HG03045 (cell line): ENCODE data around the gene HRH2.
"Not testable (repeated sequence)": the region's sequence is repeated elsewhere in the genome, so short reads cannot be mapped to it uniquely, and the experiment has no call there.

ENCODE experiments used
- ATAC-seq: cut with Tn5 transposase; IDR thresholded peaks from one replicate; pipeline ENCODE4 v1.9.1; 2021; ENCODE audit warnings: mild to moderate bottlenecking, moderate library complexity; ENCODE audit not compliant: unreplicated experiment

HRH2 gene, protein sequence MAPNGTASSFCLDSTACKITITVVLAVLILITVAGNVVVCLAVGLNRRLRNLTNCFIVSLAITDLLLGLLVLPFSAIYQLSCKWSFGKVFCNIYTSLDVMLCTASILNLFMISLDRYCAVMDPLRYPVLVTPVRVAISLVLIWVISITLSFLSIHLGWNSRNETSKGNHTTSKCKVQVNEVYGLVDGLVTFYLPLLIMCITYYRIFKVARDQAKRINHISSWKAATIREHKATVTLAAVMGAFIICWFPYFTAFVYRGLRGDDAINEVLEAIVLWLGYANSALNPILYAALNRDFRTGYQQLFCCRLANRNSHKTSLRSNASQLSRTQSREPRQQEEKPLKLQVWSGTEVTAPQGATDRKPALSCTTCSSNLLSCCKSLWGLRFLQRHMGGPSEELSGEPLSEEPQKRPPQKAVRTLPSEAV

DNA sequence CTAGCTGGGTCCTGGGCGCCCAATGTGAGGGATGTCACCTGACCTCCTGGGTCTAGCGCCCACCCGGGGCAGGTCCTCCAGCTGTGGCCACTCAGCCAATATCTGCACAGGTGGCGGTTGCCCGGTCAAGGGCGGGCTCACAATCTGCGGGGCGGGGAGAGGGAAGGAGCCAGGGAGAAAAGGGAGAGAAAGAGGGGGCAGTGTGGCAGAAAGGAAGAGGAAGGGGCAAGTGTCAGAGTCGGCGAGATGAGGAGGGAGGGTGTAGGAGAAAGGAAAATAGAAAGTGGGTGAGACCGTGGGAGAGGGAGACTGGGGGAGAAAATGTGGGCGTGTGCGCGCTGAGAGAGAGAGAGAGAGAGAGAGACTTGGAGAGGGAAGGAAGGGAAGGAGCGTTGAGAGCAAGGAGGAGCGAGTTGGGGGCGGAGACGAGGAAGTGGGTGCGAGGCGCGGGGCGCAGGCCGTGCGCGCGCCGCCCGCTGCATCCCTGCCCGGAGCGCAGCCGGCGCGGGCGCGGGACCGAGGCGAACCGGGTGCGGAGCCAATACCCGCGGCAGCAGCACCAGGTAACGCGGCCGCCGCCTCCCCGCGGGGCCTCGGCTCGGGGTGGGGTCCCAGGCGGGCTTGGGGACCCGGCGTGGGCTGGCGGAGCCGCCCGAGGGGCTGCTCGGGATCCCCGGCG, at the start of gene HRH2:
HRH2 (plus strand) TSS at position 479 of the 679 bp plus-strand sequence. CDS start 25,163 bp downstream, outside the sequence.
- ATAC-seq: no peak

DNA sequence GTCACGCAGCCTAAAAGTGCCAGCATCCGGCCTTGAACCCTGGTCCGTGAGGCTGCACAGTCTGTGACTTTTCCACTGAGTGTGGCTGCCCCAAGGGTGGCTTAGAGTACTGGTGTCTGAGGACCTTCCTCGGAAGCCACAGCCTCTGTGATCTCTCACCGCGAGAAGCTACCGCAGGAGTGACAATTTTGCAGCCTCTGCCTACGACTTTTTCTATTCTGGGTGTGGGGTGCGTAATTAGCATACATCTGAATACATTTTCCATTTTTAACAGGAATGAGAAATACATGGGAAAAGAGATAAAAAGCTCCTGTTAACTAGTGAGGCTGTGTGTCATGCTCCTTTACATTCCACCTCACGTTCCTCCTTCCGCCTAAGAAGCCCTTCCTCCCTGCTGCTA, 48.3 kb upstream of the HRH2 start:
- no peak for ATAC-seq

DNA sequence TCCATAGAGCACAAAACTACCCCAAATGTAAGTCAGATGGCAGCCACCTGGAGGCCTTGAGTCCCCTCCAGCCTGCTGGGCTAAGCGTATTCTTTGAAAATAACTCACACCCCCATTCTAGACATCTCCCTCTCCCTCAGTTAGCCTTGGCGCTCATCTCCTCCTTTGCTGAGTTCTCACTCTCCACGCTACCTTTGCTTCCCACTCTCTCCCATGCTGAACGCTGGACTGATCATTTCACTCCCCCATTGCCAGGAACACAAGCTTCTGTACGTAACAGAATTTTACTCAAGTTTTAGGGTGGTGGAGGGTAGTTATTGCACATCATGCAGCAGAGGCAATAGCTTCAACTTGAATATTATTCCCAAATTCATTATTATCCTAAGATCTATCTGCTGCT, 47.5 kb upstream of the HRH2 start:
- ATAC-seq: no peak

DNA sequence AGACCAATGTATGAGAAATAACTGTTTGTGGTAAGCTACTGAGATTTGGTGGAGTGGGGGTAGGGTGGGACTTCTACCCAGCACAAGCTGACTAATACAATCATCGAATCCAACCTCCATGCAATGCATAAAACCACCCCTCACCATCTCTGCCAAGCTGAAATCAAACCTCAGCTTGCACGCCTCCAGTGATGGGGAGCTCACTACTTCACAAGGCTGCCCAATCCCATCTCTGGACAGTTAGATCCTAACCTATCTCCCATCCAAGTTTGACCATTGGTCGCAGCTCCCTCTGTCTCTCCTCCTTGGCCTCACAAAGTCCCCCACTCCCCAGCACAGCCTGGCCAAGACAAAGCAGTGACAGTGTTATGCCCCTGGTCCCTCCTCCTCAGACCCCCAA, 47.0 kb upstream of the HRH2 start:
- ATAC-seq: no peak

DNA sequence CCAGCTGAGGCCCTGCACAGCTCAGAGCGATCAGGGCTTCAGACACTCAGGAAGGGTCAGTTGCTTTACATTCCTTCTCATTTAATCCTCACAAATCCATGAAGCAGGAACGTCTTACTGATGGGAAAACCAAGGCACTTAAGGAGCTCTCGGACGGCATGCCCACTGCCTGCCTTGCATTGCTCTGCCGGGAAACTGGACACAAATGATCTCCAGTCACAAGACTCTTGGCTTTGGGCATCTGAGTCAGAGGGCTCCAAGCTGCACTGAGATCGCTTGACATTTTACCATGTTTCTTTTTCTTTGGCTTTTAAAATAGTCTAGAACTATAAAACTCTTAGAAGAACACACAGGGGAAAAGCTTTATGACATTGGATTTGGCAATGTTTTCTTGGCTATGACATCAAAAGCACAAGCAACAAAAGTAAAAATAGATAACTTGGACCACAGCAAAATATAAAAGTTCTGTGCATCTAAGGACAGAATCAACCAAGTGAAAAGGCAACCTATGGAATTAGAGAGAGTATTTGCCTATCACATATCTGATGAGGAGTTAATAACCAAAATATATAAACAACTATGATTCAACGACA, 43.6 kb upstream of the HRH2 start:
- no peak for ATAC-seq

DNA sequence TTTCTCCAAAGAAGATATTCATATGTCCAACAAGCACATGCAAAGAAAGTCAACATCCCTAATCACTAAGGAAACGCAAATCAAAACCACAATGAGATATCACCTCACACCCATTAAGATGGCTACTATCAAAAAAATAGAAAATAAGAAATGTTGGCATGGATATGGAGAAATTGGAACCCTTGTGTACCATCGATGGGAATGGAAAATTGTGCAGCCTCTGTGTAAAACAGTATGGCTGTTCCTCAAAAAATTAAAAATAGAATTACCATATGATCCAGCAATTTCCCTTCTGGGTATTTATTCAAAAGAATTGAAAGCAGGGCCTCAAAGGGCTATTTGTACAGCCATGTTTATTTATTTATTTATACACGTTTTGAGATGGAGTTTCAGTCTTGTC, 43.0 kb upstream of the HRH2 start:
- ATAC-seq: no peak

DNA sequence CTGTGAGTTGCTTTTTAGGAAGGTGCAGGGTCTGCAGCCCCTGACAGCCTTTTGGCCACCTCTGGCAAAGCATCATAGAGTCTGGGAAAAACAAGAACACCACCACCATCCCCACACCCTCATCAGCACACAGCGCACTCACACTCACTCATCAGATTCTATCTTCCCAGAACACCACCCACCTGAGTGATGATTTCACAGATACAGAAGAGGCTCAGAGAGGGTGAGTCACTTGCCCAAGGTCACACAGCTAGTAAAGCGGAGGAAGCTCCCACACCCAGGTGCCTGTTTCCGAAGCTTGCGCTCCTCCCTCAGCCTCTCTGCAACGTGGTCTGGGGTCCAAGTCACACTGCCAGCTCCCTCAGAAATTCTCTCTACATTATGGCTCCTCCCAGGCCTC, 41.8 kb upstream of the HRH2 start:
- ATAC-seq: no peak

DNA sequence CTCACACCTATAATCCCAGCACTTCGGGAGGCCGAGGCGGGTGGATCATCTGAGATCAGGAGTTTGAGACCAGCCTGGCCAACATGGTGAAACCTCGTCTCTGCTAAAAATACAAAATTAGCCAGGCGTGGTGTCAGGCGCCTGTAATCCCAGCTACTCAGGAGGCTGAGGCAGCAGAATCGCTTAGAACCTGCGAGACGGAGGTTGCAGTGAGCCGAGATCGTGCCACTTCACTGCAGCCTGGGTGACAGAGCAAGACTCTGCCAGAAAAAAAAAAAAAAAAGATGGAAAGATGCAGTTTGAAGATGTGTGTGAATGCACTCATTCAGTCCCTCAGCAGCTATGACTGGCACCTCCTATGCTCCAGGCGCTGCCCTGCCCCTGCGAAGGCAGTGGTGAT, 41.3 kb upstream of the HRH2 start:
- not testable (repeated sequence) for ATAC-seq

DNA sequence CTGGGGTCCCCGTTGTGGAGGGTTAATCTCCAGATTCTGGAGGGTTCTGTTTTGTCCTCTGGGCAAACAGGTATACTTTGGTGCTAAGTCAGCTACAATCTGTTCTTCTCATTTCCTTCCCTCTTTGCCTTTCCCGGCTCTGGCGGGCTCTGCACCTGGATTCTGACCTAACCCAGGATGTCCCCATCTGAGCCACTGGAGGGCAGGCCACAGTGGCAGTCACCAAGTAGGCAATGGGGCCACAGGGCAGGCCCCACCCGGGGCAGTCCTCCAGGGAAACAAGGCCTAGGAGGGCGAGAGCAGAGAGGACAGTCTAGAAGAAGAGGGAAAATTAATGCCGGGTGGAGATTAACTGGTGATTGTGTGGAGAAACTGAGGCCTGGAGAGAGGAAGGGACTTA, 40.4 kb upstream of the HRH2 start:
- no peak for ATAC-seq

DNA sequence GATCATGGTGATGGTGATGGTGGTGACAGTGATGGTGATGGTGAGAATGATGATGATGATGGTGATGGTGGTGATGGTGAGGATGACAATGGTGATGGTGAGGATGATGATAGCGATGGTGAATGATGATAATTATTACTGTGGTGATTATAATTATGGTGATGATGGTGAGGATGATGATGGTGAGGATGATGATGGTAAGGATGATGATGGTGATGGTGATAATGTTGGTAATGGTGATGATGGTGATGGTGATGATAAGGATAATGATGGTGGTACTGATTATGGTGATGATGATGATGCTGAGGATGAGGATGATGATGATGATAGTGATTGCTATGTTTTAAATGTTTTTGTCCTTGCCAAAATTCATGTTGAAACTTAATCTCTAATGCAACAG, 37.3 kb upstream of the HRH2 start:
- ATAC-seq: no peak

DNA sequence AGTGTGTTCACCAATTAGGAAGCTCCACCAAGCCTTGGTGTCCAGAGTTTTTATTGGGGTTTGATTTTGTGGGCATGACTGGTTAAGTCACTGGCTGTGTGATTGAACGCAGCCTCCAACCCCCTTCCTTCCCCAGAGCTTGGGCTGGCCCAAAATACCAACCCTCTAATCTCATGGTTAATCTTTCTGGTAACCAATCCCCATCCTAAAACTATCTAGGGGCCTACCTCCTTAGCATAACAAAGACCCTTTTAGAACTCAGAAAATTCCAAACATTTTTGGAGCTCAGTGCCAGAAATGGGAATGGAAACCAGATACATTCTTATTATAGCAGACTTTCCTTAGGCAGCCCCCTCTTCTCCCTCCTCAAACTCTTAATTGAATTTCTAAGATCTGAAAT, 35.9 kb upstream of the HRH2 start:
- ATAC-seq: no peak

DNA sequence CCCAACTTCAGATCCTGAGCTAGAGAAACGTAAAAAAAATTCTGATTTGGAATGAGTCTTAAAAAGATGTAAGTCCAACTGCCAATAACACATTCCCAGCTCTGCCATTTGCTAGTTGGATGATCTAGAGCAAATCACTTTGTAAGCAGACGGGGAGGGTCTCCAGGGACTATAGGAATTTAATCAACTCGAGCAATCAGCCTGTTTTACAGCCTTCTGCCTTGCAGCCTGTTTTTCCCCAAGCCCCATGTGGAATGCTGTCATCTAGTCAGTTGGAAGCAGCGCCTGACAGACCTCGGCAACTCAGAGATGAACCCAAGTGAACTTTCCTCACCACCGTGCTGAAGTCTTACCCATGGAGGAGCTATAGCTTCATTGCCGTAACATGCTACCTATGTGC, 34.8 kb upstream of the HRH2 start:
- no peak for ATAC-seq

DNA sequence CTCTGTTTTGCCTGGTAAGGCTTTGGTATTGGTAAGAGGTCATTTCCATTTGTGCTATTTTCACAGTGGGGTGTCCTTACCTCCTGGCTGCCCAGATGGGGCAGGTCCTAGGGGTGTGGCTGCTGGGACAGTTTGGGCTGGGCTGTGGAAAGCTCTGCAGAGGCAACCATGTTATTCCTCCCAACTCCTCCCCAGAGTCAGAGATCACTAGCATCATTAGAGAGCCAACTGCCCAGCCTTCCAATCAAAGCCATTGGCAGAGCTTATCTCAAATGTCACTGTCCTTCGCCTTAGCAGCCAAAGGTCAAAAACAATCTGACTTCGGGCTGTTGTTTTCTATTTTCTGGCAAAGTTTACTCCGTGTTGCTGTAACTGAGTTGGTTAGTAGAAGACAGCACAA, 33.6 kb upstream of the HRH2 start:
- no peak for ATAC-seq

DNA sequence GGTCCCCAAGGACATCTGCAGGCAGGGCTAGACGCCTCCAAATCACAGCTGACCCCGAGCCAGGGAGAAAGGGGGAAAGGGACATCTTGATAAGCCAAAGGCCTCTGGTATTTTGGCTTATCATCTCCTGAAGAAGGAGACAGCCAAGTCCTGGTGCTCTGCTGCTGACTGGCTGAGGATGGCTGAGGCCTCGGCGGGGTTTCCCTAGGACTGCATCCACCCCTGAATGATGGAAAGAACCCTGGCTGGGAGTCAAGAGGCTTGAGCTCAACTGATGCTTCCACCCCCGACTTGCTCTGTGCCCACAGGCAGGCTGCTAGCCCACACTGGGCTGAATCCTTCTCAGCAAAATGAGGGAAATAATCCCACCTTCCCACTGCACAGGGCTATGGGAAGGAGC, 30.9 kb upstream of the HRH2 start:
- ATAC-seq: no peak

DNA sequence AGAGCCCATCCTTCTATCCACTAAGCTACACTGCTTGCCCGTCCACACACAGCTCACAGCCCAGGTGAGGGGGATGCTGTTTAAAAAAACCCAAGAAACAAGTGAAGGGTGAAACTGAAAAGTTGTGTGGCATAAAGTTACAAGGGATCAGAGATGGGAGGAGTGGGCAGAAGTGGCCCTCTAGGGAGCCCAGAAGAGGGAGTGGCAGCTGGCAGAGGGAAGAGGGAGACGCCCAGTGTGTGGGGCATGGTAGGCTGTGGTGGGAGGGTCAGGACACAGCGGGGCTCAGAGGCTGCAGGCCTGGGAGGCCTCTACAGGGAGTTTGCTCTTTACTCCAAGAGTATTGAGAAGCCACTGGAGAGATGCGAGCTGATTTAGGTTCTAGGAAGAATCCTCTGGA, 30.1 kb upstream of the HRH2 start:
- no peak for ATAC-seq

DNA sequence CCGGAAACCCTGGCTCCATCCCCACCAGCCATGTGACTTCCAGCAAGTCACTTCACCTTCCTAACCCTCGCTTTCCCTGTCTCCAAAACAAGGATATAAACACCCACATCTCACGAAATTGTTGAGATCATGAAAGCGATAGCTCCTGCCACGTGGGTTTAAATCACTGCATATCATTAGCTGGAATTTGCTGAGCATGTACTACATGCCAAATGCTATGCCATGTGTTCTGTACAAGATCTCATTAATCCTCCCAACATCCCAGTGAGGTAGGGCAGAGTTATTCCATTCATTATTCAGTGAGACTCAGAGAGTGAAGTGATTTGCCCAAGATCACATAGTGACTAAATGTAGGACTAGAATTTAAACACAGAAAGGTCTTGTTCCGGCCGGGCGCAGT, 29.2 kb upstream of the HRH2 start:
- no peak for ATAC-seq

DNA sequence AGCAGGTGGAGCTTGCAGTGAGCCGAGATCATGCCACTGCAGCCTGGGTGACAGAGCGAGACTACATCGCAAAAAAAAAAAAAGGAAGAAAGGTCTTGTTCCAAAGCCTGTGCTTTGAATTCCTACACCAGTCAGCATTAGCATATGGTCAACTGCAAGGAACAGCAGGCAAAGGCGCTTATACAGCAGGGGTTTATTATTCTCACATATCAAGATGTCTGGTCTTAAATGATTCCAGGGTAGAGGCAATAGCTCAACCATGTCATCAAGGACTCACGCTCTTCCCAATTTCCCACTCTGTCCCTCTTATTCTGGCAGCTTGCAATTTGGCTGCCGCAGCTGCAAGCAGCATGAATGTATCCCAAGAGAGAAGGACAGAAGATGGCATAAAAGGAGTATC, 28.6 kb upstream of the HRH2 start:
- no peak for ATAC-seq

DNA sequence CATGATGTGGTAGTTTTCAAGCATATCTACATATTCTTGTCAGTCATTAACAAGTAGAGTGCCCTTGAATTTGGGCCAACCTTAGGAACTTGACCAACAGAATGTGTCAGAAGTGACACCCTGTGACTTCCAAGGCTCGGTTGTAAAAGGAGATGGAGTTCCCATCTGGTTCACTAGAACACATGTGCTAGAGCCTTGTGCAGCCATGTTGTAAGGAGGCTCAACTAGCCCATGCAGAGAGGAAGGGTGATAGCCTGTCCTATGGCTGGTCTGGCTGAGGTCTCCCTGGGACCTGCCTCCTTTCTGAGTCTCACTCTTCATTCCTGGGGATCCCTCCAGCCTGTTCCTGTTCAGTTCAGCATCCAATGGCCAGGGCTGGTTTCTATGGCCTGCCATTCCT, 28.1 kb upstream of the HRH2 start:
- no peak for ATAC-seq

DNA sequence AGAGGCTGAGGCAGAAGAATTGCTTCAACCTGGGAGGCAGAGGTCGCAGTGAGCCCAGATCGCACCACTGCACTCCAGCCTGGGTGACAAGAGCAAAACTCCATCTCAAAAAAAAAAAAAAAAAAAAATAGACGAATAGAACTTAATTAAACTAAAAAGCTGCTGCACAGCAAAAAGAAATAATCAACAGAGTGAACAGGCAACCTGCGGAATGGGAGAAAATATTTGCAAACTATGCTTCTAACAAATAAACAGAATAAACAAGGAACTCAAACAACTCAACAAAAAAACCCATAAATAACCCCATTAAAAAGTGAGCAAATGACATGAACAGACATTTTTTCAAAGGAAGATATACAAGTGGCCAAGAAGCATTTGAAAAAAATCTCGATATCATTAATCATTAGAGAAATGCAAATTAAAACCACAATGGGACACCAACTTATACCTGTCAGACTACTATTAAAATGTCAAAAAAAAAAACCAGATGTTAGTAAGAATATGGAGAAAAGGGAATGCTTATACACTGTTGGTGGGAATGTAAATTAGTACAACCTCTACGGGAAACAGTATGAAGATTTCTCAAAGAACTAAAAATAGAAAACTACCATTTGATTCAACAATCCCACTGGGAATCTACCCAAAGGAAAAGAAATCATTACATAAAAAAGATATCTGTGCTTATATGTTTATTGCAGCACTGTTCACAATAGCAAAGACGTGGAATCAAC, 21.9 kb upstream of the HRH2 start:
- ATAC-seq: no peak

DNA sequence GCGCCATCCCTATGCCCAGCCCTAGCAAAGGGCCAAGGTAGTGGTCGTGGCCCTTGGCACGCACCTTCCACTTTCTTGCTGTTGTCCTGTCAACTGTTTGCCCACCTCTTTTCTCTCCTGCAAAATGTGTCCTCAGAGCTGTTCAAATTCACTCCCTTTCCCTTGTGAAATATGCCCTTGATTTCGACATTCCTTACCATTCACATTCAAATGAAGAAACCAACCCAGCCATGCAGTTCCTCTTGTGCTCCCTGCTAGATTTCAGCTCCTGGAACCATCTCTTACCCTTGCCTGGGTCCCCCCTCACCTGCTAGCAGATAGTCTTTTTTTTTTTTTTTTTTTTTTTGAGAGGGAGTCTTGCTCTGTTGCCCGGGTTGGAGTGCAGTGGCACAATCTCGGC, 19.6 kb upstream of the HRH2 start:
- no peak for ATAC-seq

DNA sequence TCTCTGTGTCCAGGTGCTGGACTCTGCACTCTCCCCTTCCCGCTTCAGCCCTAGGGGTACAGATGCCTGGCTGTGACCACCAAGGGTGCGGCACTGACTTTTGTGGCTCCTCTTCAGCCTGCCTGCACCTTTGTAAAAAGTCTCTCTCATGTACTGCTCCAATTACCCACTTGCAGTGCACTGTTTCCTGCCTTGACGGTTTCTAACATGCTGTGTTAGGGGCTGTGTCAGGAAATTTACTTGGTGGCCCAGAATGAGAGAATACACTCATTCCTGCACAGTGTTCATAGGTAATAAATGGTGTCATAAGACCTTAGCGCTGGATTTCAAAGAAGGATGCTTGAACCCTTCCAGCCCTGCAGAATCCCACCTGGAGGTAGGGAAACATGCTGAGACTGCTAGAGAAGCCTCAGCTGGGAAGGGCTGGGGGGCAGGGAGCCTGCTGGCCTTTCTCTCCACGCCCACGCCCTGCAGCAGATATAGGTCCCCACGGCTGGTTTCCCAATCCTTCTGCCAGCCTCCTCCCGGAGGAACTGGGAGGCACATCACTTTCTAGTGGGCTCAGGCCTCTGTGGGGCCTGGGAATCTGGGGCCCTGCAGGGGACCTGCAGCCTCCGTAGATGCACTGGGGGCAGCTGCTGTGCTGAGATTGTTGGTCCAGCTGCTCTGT, 17.6 kb upstream of the HRH2 start:
- no peak for ATAC-seq
